ENCODE measurements around the gene EMCN. TPM values are rescaled to one million over a fixed set of nuclear protein-coding genes. Genes with fewer than 3 reads are reported as not detected.

EMCN gene
- total RNA-seq, 1 donor from 2014 or later, result 0.25 TPM

GRCh38 chr4:100379583-100380105 is 138.2 kb downstream of the EMCN start:
- Histone ChIP-seq H3K27me3 (ENCODE audit: control insufficient read depth, insufficient read depth, low read length) (no peaks in the 10 kb centered on the region), H3K4me3 (ENCODE audit: low read depth, low read length) (no peak overlapping the region), H3K36me3 (ENCODE audit: control insufficient read depth, insufficient read depth, low read length) (no peaks in the 10 kb centered on the region)
- no peak for DNase-seq (ENCODE audit: low read depth)
- TF ChIP-seq, protein P1, sequence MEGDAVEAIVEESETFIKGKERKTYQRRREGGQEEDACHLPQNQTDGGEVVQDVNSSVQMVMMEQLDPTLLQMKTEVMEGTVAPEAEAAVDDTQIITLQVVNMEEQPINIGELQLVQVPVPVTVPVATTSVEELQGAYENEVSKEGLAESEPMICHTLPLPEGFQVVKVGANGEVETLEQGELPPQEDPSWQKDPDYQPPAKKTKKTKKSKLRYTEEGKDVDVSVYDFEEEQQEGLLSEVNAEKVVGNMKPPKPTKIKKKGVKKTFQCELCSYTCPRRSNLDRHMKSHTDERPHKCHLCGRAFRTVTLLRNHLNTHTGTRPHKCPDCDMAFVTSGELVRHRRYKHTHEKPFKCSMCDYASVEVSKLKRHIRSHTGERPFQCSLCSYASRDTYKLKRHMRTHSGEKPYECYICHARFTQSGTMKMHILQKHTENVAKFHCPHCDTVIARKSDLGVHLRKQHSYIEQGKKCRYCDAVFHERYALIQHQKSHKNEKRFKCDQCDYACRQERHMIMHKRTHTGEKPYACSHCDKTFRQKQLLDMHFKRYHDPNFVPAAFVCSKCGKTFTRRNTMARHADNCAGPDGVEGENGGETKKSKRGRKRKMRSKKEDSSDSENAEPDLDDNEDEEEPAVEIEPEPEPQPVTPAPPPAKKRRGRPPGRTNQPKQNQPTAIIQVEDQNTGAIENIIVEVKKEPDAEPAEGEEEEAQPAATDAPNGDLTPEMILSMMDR (IDR thresholded peaks at IDR 0.05; ENCODE audit: insufficient read depth, low read length, poor library complexity, severe bottlenecking), result no peak

GRCh38 chr4:100372432-100372831 is 145.4 kb downstream of the EMCN start:
- H3K4me3 ChIP-seq (ENCODE audit: low read depth, low read length), result no peak overlapping the region
- H3K27me3 ChIP-seq (ENCODE audit: control insufficient read depth, insufficient read depth, low read length), result no peaks in the 10 kb centered on the region
- no peaks in the 10 kb centered on the region for H3K36me3 ChIP-seq (ENCODE audit: control insufficient read depth, insufficient read depth, low read length)
- TF ChIP-seq, protein P1 (IDR thresholded peaks at IDR 0.05; ENCODE audit: insufficient read depth, low read length, poor library complexity, severe bottlenecking), result peak; percentile 56
- DNase-seq (ENCODE audit: low read depth), result no peak

DNA sequence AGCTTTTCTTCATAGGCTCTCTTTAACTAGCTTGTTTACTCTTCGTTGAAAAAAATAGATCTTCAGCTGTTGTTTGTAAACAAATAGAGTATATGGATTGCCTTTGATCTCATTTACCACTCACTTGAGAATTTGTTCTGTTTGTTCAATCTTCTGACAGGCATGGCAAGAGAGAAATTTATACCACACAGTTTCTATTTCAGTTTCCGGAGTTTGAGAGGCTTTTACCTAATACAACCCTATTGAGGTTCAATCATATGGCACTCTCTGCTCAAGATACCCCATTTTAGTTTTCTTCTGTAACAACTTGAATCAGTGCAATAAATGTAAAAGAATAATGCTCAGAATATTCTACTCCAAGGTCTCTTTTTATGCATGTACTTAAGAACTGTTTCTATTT is 148.0 kb downstream of the EMCN start:
- no peaks in the 10 kb centered on the region for H3K36me3 ChIP-seq (ENCODE audit: control insufficient read depth, insufficient read depth, low read length)
- H3K4me3 ChIP-seq (ENCODE audit: low read depth, low read length), result no peak overlapping the region
- TF ChIP-seq, protein P1 (IDR thresholded peaks at IDR 0.05; ENCODE audit: insufficient read depth, low read length, poor library complexity, severe bottlenecking), result no peak
- H3K27me3 ChIP-seq (ENCODE audit: control insufficient read depth, insufficient read depth, low read length), result no peaks in the 10 kb centered on the region
- no peak for DNase-seq (ENCODE audit: low read depth)

DNA sequence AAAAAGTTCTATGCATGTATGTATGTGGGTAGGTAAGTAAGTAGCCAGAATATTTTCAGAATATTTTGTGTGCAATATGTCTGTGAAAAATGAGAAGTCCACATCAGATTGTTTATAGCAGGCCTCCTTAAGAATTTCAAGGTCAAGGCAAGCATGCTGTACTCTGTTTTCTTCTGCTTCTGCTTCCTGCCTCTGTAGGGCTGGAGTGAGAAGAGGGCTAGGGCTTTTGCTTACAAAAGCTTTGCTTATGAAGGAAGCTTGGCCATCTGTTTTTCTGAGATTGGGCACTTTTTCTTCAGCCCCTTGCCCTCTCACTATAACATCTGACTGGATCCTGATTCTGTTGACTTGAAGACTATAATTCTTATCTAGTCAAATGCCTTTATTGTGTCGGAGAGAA is 150.4 kb downstream of the EMCN start:
- TF ChIP-seq, protein P1 (IDR thresholded peaks at IDR 0.05; ENCODE audit: insufficient read depth, low read length, poor library complexity, severe bottlenecking), result no peak
- Histone ChIP-seq H3K36me3 (ENCODE audit: control insufficient read depth, insufficient read depth, low read length) (no peaks in the 10 kb centered on the region), H3K27me3 (ENCODE audit: control insufficient read depth, insufficient read depth, low read length) (no peaks in the 10 kb centered on the region), H3K4me3 (ENCODE audit: low read depth, low read length) (no peak overlapping the region)
- no peak for DNase-seq (ENCODE audit: low read depth)

- no peak for DNase-seq (ENCODE audit: low read depth)
- H3K27me3 ChIP-seq (ENCODE audit: control insufficient read depth, insufficient read depth, low read length), result no peaks in the 10 kb centered on the region
- TF ChIP-seq, protein P1 (IDR thresholded peaks at IDR 0.05; ENCODE audit: insufficient read depth, low read length, poor library complexity, severe bottlenecking), result no peak
Measured at GRCh38 chr4:100366213-100366612, 151.6 kb downstream of the EMCN start.

DNA sequence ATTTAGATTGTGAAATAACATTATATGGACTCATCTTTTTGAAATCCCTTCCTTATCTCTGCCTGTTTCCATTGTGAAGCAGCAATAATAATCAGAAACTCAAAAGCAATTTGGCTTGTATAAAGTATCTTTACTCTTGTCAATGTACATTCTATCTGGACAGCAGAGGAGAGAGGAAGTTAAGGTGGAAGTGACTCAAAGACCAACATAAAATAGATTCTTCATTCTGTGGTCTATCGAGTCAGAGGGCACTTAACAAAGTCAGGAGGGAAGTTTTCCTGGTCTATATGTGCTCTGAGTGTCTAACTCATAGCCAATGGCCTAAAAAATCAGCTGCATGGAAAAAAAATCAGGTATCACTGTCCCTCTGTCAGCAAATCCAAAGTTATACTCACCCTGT is 155.5 kb downstream of the EMCN start:
- Histone ChIP-seq H3K27me3 (ENCODE audit: control insufficient read depth, insufficient read depth, low read length) (no peaks in the 10 kb centered on the region), H3K4me3 (ENCODE audit: low read depth, low read length) (no peak overlapping the region), H3K36me3 (ENCODE audit: control insufficient read depth, insufficient read depth, low read length) (no peaks in the 10 kb centered on the region)
- TF ChIP-seq, protein P1 (IDR thresholded peaks at IDR 0.05; ENCODE audit: insufficient read depth, low read length, poor library complexity, severe bottlenecking), result no peak
- no peak for DNase-seq (ENCODE audit: low read depth)

More at GRCh38 chr4:100366213-100366612, 151.6 kb downstream of the EMCN start:
- Histone ChIP-seq H3K36me3 (ENCODE audit: control insufficient read depth, insufficient read depth, low read length) (no peaks in the 10 kb centered on the region), H3K4me3 (ENCODE audit: low read depth, low read length) (no peak overlapping the region)

All from kidney epithelial cell (primary cell).